ENCODE data around the gene FAM83C. TPM values are rescaled to one million over a fixed set of nuclear protein-coding genes. Genes with fewer than 3 reads are reported as not detected.

The FAM83C gene
- total RNA-seq, 2 experiments from 2014 or later, result not detected

DNA sequence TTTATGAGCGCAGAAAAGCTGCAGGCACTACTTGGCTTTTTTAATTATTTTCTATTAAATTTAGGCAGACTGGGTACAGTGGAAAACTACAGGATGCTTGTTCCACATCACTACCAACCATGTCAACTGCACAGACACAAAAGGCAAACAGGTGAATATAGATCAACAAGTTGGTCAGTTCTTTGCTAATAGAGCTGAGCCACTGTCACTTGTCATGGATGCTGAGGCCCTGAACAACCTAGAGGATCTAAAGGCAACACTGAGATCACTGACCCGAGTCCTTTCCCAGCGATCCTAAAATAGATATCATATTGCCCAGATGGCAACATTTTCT is 34.5 kb upstream of the FAM83C start:
- DNase-seq (no peak), ATAC-seq (ENCODE audit: poor library complexity) (no peak)
- TF ChIP-seq CTCF (IDR thresholded peaks at IDR 0.05), result no peak
- Mint-ChIP-seq H3K36me3 (ENCODE audit: low read depth) (peaks cover 7% of the 10 kb centered on the region), H3K9me3 (no peaks in the 10 kb centered on the region), H3K4me1 (ENCODE audit: low read depth) (no peaks in the 10 kb centered on the region), H3K4me3 (no peak overlapping the region), H3K27me3 (no peaks in the 10 kb centered on the region), H3K27ac (no peak overlapping the region)
- H3K27ac ChIP-seq (ENCODE audit: low read depth in 1 of 2, low read length in 2 of 2), result no peak overlapping the region
- no peak overlapping the region for H3K4me3 ChIP-seq (ENCODE audit: low read length)
- intact Hi-C loops (cut with DNase I, micrococcal nuclease), result no loop called here
- peaks cover 5% of the 10 kb centered on the region for H3K36me3 ChIP-seq (ENCODE audit: insufficient read depth, low read length)
- H3K4me1 ChIP-seq (ENCODE audit: insufficient read depth, low read length), result no peaks in the 10 kb centered on the region
- ChIA-PET POLR2A (no interaction called here), CTCF (no interaction called here)
- H3K9me3 ChIP-seq (ENCODE audit: control insufficient read depth in 1 of 2, insufficient read depth in 1 of 2, low read length in 2 of 2), result no peaks in the 10 kb centered on the region
- H3K27me3 ChIP-seq (ENCODE audit: control insufficient read depth in 1 of 2, insufficient read depth in 2 of 2, low read length in 2 of 2), result no peaks in the 10 kb centered on the region

DNA sequence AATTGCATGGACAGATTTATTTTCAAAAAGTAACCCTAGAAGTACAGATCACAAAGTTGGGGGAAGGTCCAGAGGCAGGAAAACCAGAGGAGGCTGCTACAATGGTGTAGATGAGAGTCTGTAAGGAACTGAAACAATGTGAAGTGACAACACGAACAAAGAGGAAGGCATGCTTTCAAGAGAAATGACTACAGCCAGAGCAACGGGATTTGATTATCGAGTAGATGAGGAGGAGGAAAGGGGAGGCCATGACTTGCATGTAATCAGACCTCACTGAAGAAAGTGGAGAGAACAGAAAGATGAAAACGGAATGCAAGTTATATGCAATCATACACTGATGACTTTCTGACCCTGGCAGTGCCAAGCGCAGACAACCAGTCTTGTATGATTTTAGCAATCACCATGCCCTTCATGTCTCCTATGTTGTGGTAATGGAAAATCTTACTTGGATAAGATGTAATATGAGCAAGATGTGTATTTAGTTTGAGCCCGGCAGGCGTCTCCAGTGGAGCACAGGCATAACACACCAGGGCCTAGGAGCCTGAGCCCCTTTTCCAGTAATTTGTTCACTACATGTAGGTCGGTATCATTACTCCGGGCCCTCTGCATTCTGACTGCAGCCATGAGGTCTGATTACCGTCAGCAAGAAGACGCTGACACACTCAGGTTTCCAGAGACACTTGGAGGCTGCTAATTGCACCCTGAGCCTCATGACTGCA is 34.0 kb upstream of the FAM83C start:
- Histone ChIP-seq H3K4me1 (ENCODE audit: insufficient read depth, low read length) (no peaks in the 10 kb centered on the region), H3K36me3 (ENCODE audit: insufficient read depth, low read length) (peaks cover 5% of the 10 kb centered on the region), H3K27me3 (ENCODE audit: control insufficient read depth in 1 of 2, insufficient read depth in 2 of 2, low read length in 2 of 2) (no peaks in the 10 kb centered on the region), H3K4me3 (ENCODE audit: low read length) (no peak overlapping the region), H3K9me3 (ENCODE audit: control insufficient read depth in 1 of 2, insufficient read depth in 1 of 2, low read length in 2 of 2) (no peaks in the 10 kb centered on the region), H3K27ac (ENCODE audit: low read depth in 1 of 2, low read length in 2 of 2) (no peak overlapping the region)
- Mint-ChIP-seq H3K27ac (no peak overlapping the region), H3K4me1 (ENCODE audit: low read depth) (no peaks in the 10 kb centered on the region), H3K9me3 (no peaks in the 10 kb centered on the region), H3K4me3 (no peak overlapping the region), H3K27me3 (no peaks in the 10 kb centered on the region), H3K36me3 (ENCODE audit: low read depth) (peaks cover 7% of the 10 kb centered on the region)
- TF ChIP-seq CTCF (IDR thresholded peaks at IDR 0.05), result no peak
- ChIA-PET POLR2A (no interaction called here), CTCF (interaction anchor here (0.6 kb wide), 1 partner anchor 16 kb away, joined by 3 read pairs; no protein-coding TSS in a partner anchor)
- ATAC-seq (ENCODE audit: poor library complexity) (no peak), DNase-seq (no peak)
- intact Hi-C loops (cut with DNase I, micrococcal nuclease), result no loop called here

- POLR2A ChIA-PET, result no interaction called here
- H3K27ac ChIP-seq (ENCODE audit: low read depth in 1 of 2, low read length in 2 of 2), result no peak overlapping the region
- Mint-ChIP-seq H3K9me3 (no peaks in the 10 kb centered on the region), H3K27ac (no peak overlapping the region), H3K4me3 (no peak overlapping the region), H3K36me3 (ENCODE audit: low read depth) (peaks cover 7% of the 10 kb centered on the region), H3K4me1 (ENCODE audit: low read depth) (no peaks in the 10 kb centered on the region), H3K27me3 (no peaks in the 10 kb centered on the region)
- H3K4me1 ChIP-seq (ENCODE audit: insufficient read depth, low read length), result no peaks in the 10 kb centered on the region
- intact Hi-C loops (cut with DNase I, micrococcal nuclease), result no loop called here
- no peak overlapping the region for H3K4me3 ChIP-seq (ENCODE audit: low read length)
- no peak for TF ChIP-seq CTCF (IDR thresholded peaks at IDR 0.05)
- no peaks in the 10 kb centered on the region for H3K27me3 ChIP-seq (ENCODE audit: control insufficient read depth in 1 of 2, insufficient read depth in 2 of 2, low read length in 2 of 2)
- CTCF ChIA-PET, result interaction anchor here (0.6 kb wide), 1 partner anchor 17 kb away, joined by 3 read pairs; no protein-coding TSS in a partner anchor
- H3K9me3 ChIP-seq (ENCODE audit: control insufficient read depth in 1 of 2, insufficient read depth in 1 of 2, low read length in 2 of 2), result no peaks in the 10 kb centered on the region
- DNase-seq, result no peak
- no peak for ATAC-seq (ENCODE audit: poor library complexity)
- H3K36me3 ChIP-seq (ENCODE audit: insufficient read depth, low read length), result peaks cover 3% of the 10 kb centered on the region
These were observed 33.2 kb upstream of the FAM83C start for GRCh38 chr20:35325401-35325800.
